HG03045 (cell line): Measurements from ENCODE around the gene ANAPC13.

ENCODE experiments used
- ATAC-seq: cut with Tn5 transposase; IDR thresholded peaks from one replicate; pipeline ENCODE4 v1.9.1; 2021; ENCODE audit warnings: mild to moderate bottlenecking, moderate library complexity; ENCODE audit not compliant: unreplicated experiment

The ANAPC13 gene, protein sequence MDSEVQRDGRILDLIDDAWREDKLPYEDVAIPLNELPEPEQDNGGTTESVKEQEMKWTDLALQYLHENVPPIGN

GRCh38 chr3:134485718-134486576 lies at the start of gene ANAPC13, which contains the start of gene CEP63:
TSS of gene ANAPC13 (minus strand) at chr3:134485985. CDS start at chr3:134482904, 3,081 bp downstream.
TSS of gene CEP63 (plus strand) at chr3:134486057. CDS start at chr3:134495321, 9,264 bp downstream.
- ATAC-seq, result peak; percentile 86

DNA sequence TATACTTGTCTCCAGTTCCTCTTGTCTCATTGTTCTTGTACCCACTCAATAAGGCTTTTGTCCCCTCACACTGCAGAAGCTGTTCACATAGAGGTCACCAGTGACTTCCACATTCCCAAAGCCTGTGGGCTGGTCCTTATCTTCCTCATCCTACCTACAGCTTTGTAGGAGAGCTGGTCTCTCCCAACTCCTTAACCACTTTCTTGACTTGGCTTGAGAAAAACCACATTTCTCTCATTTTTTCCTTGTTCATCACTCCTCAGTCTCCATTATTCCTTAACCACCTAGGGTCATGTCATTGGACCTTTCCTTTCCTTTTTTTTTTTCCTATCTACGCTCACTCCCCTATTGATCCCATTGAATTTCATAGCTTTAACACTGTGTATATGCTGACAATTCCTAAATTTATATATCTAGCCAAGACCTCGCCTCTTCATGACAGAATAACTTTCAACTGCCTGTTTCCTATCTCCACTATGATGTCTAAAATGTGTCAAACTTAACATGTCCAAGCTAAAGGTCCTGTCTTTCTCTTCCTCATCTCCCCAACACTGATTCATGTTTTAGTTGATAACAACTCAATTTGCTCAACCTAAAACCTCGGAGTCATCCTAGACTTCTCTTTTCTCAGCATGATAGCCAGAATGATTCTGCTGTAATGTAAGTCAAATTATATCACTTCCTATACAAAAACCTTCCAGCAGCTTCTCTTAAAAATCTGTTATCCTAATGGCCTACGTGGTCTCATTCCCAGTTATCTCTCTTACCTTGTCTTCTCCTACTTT lies 49.6 kb upstream of the ANAPC13 start:
- ATAC-seq, result no peak

DNA sequence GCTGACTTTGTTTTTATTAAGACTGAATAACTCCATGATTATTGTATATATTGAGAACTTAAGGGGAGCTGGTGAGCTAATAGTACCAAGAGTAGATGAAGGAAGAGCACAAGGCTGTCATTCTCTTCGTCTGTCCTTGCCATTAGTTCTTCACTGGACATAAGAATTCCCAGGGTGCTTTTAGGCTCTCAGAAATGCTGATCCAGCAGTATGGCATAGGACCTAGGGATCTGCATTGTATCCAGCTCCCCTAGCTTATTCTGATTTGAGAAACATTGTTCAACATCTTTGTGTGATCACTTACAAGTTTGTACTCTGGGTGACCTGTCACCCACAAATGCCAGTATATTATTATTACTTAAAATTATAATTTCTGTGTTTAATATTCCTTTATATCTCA lies 47.7 kb upstream of the ANAPC13 start:
- no peak for ATAC-seq

DNA sequence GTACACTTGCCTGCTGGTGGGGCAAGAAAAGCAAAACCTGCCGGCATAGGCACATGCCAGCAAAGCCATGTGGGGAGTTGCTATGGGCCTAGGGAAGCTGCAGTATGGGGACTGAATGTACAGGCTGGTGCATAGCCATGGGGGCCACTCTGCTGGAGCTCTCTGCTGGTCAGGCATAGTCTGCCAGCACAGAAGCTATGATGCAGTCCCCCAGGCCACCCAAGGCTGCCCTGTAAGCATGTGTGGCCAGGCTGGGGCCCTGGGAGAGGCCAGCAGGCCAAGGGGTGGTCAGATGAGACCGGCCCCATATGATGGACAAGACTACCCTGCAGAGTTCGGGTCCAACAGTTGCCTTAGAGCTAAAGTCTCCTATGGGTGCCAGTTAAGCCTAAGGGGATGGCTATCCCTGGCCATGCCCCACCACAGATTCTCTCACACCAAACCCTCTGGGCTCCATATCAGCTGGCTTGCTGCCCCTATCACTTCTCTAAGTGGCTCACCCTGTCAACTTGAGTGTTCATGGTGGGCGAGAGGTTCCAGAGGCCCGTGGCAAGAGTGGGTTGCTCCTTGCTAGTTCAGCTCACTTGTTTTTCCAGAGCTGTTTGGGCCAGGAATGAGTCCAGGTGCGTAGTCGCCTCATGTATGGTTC lies 41.9 kb upstream of the ANAPC13 start:
- no peak for ATAC-seq

DNA sequence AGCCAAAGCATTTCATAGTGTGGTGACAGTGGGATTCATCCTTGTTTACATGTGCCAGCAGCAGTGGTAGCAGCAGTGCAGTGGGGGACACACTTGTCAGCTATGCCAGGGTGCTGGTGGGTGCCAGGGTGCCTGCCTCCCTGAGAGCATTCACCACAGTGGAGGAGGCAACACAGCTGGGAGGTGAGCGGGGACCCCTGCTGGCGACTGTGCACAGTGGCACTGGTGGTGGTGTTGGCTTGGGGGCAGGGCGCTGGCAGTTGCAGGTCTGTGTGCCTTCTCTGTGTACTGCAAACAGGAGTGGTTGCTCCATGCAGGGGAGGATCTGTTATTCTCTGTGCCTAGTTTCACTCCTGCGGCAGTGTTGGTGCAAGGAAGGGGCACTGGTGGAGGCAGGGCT lies 41.3 kb upstream of the ANAPC13 start:
- no peak for ATAC-seq

- ATAC-seq, result no peak
These were observed 40.5 kb upstream of the ANAPC13 start for GRCh38 chr3:134526319-134526718.

DNA sequence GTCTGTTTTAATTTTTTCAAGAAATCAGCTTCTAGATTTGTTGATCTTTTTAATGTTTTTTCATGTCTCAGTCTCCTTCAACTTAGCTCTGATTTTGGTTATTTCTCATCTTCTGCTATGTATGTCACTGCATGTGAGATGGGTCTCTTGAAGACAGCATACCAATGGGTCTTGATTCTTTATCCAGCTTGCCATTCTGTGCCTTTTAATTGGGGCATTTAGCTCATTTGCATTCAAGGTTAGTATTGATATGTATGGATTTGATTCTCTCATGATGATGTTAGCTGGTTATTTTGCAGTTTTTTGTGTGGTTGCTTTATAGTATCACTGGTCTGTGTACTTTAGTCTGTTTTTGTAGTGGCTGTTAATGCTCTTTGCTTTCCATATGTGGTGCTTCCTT lies 39.5 kb upstream of the ANAPC13 start:
- ATAC-seq, result no peak

- no peak for ATAC-seq
These were observed 36.8 kb upstream of the ANAPC13 start for GRCh38 chr3:134522541-134522940.

DNA sequence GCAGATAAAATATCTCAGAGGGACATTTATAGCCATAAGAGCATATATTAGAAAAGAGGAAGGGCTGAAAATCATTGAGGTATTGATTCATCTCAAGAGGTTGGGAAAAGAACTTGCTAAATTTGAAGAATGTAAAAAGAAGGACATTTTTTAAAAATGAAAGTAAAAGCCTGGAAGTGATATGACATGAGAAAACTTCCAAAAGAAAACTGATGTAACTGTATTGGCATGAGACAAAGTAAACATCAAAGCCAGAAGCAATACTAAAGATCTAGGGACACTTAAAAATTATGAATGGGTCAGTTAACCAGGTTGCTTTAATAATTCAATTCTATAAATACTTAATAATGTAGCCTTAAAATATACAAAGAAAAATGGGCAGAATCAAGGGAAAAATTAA lies 32.0 kb upstream of the ANAPC13 start:
- ATAC-seq, result no peak

DNA sequence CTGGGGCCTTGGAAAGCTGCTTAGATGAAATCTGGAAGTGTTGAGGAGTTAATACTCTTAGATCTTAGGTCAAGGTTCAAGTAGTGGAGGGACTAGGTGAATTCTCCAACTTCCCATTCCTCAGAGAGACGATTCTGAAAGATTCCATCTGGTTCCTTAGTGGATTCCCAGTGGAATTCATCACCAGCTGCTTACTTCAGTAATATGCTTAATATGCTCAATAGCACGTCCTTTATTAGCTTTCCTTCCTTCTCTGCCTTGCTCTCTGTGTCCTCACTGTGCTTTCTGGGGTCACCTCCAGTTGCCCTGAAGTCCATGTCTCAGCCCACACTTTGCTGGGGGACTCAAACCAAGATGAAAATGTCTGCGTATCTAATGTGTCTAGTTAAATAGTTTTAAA lies 31.1 kb upstream of the ANAPC13 start:
- no peak for ATAC-seq

- ATAC-seq, result no peak
These were observed 25.7 kb upstream of the ANAPC13 start for GRCh38 chr3:134511500-134511899.

- ATAC-seq, result no peak
These were observed 19.7 kb upstream of the ANAPC13 start for GRCh38 chr3:134505485-134505884.

GRCh38 chr3:134504132-134504531 lies 18.3 kb upstream of the ANAPC13 start:
- ATAC-seq, result no peak

DNA sequence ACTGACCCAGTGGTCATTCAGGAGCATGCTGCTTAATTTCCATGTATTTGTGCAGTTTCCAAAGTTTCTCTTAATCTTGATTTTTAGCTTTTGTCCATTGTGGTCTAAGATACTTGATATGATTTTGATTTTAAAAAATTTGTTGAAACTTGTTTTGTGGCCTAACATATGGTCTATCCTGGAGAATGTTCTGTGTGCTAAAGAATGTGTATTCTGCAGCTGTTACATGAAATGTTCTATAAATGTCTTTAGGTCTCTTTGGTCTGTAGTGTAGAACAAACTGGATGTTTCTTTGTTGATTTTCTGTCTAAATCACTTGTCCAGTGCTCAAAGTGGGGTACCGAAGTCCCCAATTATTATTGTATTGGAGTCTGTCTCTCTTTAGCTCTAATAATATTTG lies 17.5 kb upstream of the ANAPC13 start:
- ATAC-seq, result no peak

- no peak for ATAC-seq
These were observed 10.8 kb upstream of the ANAPC13 start for GRCh38 chr3:134496471-134497071.

DNA sequence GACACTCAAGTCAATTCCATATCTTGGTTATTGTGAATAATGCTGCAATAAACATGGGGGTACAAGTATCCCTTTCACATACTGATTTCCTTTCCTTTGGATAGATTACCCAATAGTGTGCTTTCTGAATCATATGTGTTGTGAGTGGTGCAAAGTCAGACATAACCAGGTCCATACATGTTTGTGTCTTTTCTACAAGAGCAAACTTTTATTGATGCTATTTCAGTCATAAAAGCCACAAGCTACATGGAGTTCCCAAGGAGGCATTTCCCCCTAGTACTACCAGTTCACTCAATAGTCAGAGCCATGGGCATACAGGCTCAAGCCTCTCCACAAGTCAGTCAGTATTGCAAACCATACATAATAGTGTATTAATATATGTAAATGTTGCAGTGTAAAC lies 10.2 kb upstream of the ANAPC13 start:
- ATAC-seq, result no peak

DNA sequence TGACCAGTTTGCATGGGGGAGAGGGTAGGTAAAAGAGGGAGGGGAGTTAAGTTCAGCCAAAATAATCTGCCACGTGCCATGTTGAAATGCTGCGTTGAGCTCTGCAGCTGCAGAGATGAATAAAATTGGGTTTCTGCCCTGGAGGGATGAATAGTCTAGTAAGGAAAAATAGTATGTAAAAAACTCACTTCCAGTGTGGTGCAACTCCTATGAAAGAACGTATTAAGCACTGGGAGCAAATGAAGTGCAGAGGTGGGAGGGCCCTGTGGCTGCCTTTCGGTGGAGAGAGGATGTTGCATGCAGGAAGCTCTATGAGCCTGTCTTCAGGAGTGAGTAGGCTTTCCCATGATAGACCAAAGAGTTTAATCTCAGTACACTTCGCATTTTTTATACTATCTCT lies 8.7 kb upstream of the ANAPC13 start:
- no peak for ATAC-seq

DNA sequence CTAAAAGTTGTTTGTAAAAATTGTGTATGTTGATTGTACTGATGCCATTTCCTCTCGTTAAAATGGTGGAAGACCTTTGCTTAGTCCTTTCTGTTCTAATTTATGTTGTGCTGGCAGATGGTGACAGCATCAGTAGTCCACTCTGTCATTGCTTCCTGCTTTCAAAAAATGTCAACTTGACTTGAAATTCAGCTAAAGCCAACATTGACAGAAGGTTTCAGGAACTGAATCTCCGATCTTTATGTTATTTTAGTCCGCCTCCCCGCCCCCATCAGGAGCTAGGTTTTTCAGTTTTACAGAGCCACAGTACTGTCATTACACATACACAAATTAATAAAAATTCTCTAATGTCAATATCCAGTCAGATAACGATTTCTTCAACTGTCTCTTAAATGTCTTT lies 1.6 kb upstream of the ANAPC13 start:
- no peak for ATAC-seq

DNA sequence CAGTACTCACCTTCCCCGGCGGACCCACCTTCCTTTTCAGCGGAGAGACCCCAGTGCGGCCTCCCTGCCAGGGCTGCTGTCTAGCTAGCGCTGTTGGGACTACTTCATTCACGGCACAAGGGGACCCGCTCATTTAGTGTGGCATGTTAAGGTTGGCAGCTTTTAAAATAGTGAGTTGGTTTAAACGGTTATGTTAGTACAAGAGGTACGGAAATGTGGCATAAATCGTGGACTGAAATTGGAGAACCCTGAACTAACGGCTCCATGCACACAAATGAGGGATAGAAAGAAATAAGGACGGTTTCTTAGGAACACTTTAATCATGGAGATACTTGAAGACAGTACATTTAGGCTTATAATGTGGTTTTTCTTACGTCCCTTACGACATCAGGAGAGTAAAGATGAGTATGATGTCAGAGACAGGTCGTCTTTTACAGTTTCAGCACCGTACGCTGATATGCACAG lies 824 bp upstream of the ANAPC13 start:
- ATAC-seq, result no peak

- ATAC-seq, result peak; percentile 8
These were observed 589 bp downstream of the ANAPC13 start for GRCh38 chr3:134485075-134485717.
